Liver (tissue), 9 donors: Measurements from ENCODE around the gene EGFR. TPM values are rescaled to one million over a fixed set of nuclear protein-coding genes. Genes with fewer than 3 reads are reported as not detected.

Experiments
- DNase-seq: peaks from one replicate; pipeline ENCODE4 v3.0.0-alpha.2; 2017; ENCODE audit warnings: low spot score
- H3K27ac ChIP-seq, 2 donors: one replicate each; pipeline ENCODE4 v1.7.0; 2013; ENCODE audit warnings: inconsistent platforms in 2 of 2, low read length in 2 of 2, control low read depth in 1 of 2, low read depth in 1 of 2, mild to moderate bottlenecking in 1 of 2
- H3K27me3 ChIP-seq, 4 donors: one replicate each; pipeline versions ENCODE4 v1.6.1 to v1.7.0; 2013; ENCODE audit warnings: low read length in 3 of 4, inconsistent platforms in 1 of 4, mild to moderate bottlenecking in 1 of 4, moderate library complexity in 1 of 4; ENCODE audit not compliant: control insufficient read depth in 4 of 4, insufficient read depth in 4 of 4
- H3K36me3 ChIP-seq, 4 donors: one replicate each; pipeline versions ENCODE4 v1.6.1 to v1.7.0; 2013; ENCODE audit warnings: low read length in 3 of 4, mild to moderate bottlenecking in 3 of 4, low read depth in 1 of 4, moderate library complexity in 1 of 4; ENCODE audit not compliant: control insufficient read depth in 4 of 4, insufficient read depth in 3 of 4
- H3K4me1 ChIP-seq, 4 donors: one replicate each; pipeline versions ENCODE4 v1.6.1 to v1.7.0; 2013; ENCODE audit warnings: low read length in 3 of 4, mild to moderate bottlenecking in 3 of 4, moderate library complexity in 1 of 4; ENCODE audit not compliant: control insufficient read depth in 4 of 4, insufficient read depth in 4 of 4
- H3K4me3 ChIP-seq, 3 donors: one replicate each; pipeline versions ENCODE4 v1.6.1 to v1.7.0; 2013; ENCODE audit warnings: low read length in 3 of 3, control low read depth in 1 of 3, low read depth in 1 of 3, mild to moderate bottlenecking in 1 of 3
- H3K9ac ChIP-seq, 2 donors: one replicate each; pipeline ENCODE4 v1.7.0; 2013; ENCODE audit warnings: low read length in 2 of 2, mild to moderate bottlenecking in 2 of 2, moderate library complexity in 2 of 2, control low read depth in 1 of 2, low read depth in 1 of 2
- H3K9me3 ChIP-seq, 4 donors: one replicate each; pipeline versions ENCODE4 v1.6.1 to v1.7.0; 2013; ENCODE audit warnings: low read length in 3 of 4; ENCODE audit not compliant: control insufficient read depth in 4 of 4
- ATF3 ChIP-seq: IDR thresholded peaks from 2 replicates; pipeline ENCODE4 v1.6.1; 2016; ENCODE audit warnings: antibody characterized with exemption
- CTCF ChIP-seq: fragments of 150-350 bp; IDR thresholded peaks from 2 replicates; pipeline ENCODE4 v1.5.1; 2017; ENCODE audit warnings: improper control_type of control experiment, low read depth, low read length; ENCODE audit not compliant: missing input control
- EGR1 ChIP-seq, 2 donors: IDR thresholded peaks; 2 replicates each; pipeline ENCODE4 v1.6.1; 2016 to 2018; ENCODE audit warnings: antibody characterized with exemption in 2 of 2, low read depth in 2 of 2
- FOXA1 ChIP-seq: IDR thresholded peaks from 2 replicates; pipeline ENCODE4 v1.6.1; 2016; ENCODE audit warnings: antibody characterized with exemption
- GABPA ChIP-seq, 2 donors: IDR thresholded peaks in 1 of 2; conservative IDR thresholded peaks in 1 of 2; 2 replicates each; pipeline ENCODE4 v1.6.1; 2016; ENCODE audit warnings: antibody characterized with exemption in 2 of 2, mild to moderate bottlenecking in 1 of 2, moderate library complexity in 1 of 2
- HNF4A ChIP-seq, 2 donors: conservative IDR thresholded peaks; 2 replicates each; pipeline ENCODE4 v1.6.1; 2016; ENCODE audit warnings: antibody characterized with exemption in 2 of 2, mild to moderate bottlenecking in 2 of 2
- HNF4G ChIP-seq: IDR thresholded peaks from 2 replicates; pipeline ENCODE4 v1.6.1; 2016; ENCODE audit warnings: antibody characterized with exemption
- JUND ChIP-seq, 2 donors: IDR thresholded peaks; 2 replicates each; pipeline ENCODE4 v1.6.1; 2016; ENCODE audit warnings: antibody characterized with exemption in 2 of 2
- NR2F2 ChIP-seq: IDR thresholded peaks from 2 replicates; pipeline ENCODE4 v1.6.1; 2016; ENCODE audit warnings: antibody characterized with exemption
- RAD21 ChIP-seq, 2 donors: IDR thresholded peaks; 2 replicates each; pipeline ENCODE4 v1.6.1; 2016; ENCODE audit warnings: antibody characterized with exemption in 2 of 2, mild to moderate bottlenecking in 2 of 2
- REST ChIP-seq: IDR thresholded peaks from 2 replicates; pipeline ENCODE4 v1.6.1; 2016; ENCODE audit warnings: antibody characterized with exemption, mild to moderate bottlenecking
- RXRA ChIP-seq, 2 donors: IDR thresholded peaks; 2 replicates each; pipeline ENCODE4 v1.6.1; 2017 to 2018; ENCODE audit warnings: antibody characterized with exemption in 2 of 2, mild to moderate bottlenecking in 1 of 2
- SP1 ChIP-seq: IDR thresholded peaks from 2 replicates; pipeline ENCODE4 v1.6.1; 2018; ENCODE audit warnings: antibody characterized with exemption, mild to moderate bottlenecking
- YY1 ChIP-seq: IDR thresholded peaks from 2 replicates; pipeline ENCODE4 v1.6.1; 2016; ENCODE audit warnings: antibody characterized with exemption, mild to moderate bottlenecking
- ZBTB33 ChIP-seq: IDR thresholded peaks from 2 replicates; pipeline ENCODE4 v1.6.1; 2016; ENCODE audit warnings: antibody characterized with exemption
- WGBS: extraction: QIAGEN DNeasy Blood & Tissue Kit; methylation state at CpG from one replicate; pipeline ENCODE4 v1.1.7; 2013; 5-methylcytosine and 5-hydroxymethylcytosine counted together
- polyA plus RNA-seq, 2 donors: library from polyadenylated mRNA; stranded (reverse) in 1 of 2; unstranded in 1 of 2; fragments of 200-250 nt in 1 of 2; fragments of >200 nt in 1 of 2; fragmentation: Nextera tagmentation in 1 of 2; extraction: Ambion mirVana in 1 of 2; gene quantifications; one replicate each; pipeline versions ENCODE4 v1.2.1 to v1.2.3, GENCODE V29; 2013 to 2015
- total RNA-seq, 2 donors: library from RNA; depleted of rRNA; stranded (reverse); fragments of >200 nt; gene quantifications; one replicate each; pipeline ENCODE4 v1.2.3, GENCODE V29; 2014
- donor health status: healthy.
- donor health status: healthy.
- donor health status: healthy.
- donor health status: healthy.
- donor health status: healthy.

EGFR gene
- total and polyA plus RNA-seq, 4 donors: 22.6 to 37.0 (median 27.7) TPM

- peak overlapping the region; percentile 93 to 97 for H3K27ac ChIP-seq
- H3K9ac ChIP-seq: peak overlapping the region; percentile 75 to 88
- WGBS: 1% methylated on average over 78 of the region's 78 CpGs
- peaks cover 2 to 39% (median 22%) of the 10 kb centered on the region in 4 donors for H3K4me1 ChIP-seq
- no peaks in the 10 kb centered on the region for H3K9me3 ChIP-seq
- H3K27me3 ChIP-seq: no peaks in the 10 kb centered on the region
- DNase-seq: no peak
- peaks cover 0 to under 1% (median 0%) of the 10 kb centered on the region in 4 donors for H3K36me3 ChIP-seq
- TF ChIP-seq GABPA (IDR thresholded peaks at IDR 0.05 in 1 of 2, conservative IDR thresholded peaks at IDR 0.05 in 1 of 2) (no peak), RAD21 (IDR thresholded peaks at IDR 0.05) (peak in 1 of 2 donors; percentile 20), YY1 (peak; percentile 28), NR2F2 (no peak), ZBTB33 (no peak), ATF3 (no peak), HNF4G (no peak)
- H3K4me3 ChIP-seq: peak overlapping the region; percentile 60 to 90 (median 81)
Measured at GRCh38 chr7:55019691-55020465, 1.1 kb downstream of the EGFR start.

GRCh38 chr7:55020466-55020871, 1.7 kb downstream of the EGFR start:
- H3K9ac ChIP-seq: peak overlapping the region; percentile 75 to 88
- no peak for DNase-seq

More at GRCh38 chr7:55020466-55020871, 1.7 kb downstream of the EGFR start:
- Histone ChIP-seq H3K27ac (peak overlapping the region; percentile 93 to 97), H3K36me3 (peaks cover 0 to 4% (median under 1%) of the 10 kb centered on the region in 4 donors), H3K27me3 (no peaks in the 10 kb centered on the region), H3K9me3 (no peaks in the 10 kb centered on the region), H3K4me3 (peak overlapping the region; percentile 60 to 90 (median 81)), H3K4me1 (peaks cover 6 to 42% (median 23%) of the 10 kb centered on the region in 4 donors)
- WGBS: 20% methylated on average over 11 of the region's 11 CpGs
- TF ChIP-seq EGR1 (IDR thresholded peaks at IDR 0.05; ENCODE audit: low read depth in 2 of 2): no peak
- peak in 1 of 2 donors; percentile 49 for TF ChIP-seq RXRA (IDR thresholded peaks at IDR 0.05)
- TF ChIP-seq RAD21 (IDR thresholded peaks at IDR 0.05): peak; percentile 10 to 17
- TF ChIP-seq REST: peak; percentile 27
- TF ChIP-seq HNF4A (conservative IDR thresholded peaks at IDR 0.05): peak in 1 of 2 donors; percentile 38
- no peak for TF ChIP-seq HNF4G
- TF ChIP-seq FOXA1: no peak
- TF ChIP-seq SP1: no peak
- no peak for TF ChIP-seq CTCF
- TF ChIP-seq JUND (IDR thresholded peaks at IDR 0.05): peak; percentile 32 to 63
